GM18520 (cell line): Measurements from ENCODE around the gene TSEN2.
A peak's percentile ranks its signal among the peaks of the same experiment; 100 is the strongest.
"Not testable (repeated sequence)": the region's sequence is repeated elsewhere in the genome, so short reads cannot be mapped to it uniquely, and the experiment has no call there.

ENCODE experiments used
- ATAC-seq: cut with Tn5 transposase; IDR thresholded peaks from one replicate; pipeline ENCODE4 v1.9.1; 2021; ENCODE audit not compliant: unreplicated experiment

The TSEN2 gene

GRCh38 chr3:12484198-12484982, at the start of gene TSEN2:
Gene TSEN2 (plus strand): TSS chr3:12484480. CDS start chr3:12489801, 5,321 bp downstream.
- ATAC-seq, result peak; percentile 95

GRCh38 chr3:12436514-12437220, 47.6 kb upstream of the TSEN2 start:
- no peak for ATAC-seq

GRCh38 chr3:12437221-12437605, 47.1 kb upstream of the TSEN2 start:
- no peak for ATAC-seq

DNA sequence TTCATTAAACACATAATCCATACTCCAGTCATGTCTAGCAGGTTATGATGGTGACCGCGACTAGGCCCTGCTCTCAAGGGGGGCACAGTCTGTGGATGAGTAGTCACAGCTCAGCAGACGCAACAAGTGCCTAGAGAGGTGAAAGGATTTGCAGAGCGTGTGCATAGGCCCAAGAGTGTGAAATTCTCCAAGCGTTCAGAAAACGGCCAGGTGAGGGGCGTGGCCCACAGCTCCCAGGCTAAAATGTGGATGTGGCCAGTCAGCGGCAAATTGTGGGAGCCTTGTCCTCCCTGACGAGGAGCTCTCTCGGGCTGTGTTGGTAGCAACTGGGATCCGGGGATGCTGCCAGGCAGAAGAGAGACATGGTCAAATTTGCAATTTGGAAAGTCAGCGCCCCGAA, 46.4 kb upstream of the TSEN2 start:
- no peak for ATAC-seq

- ATAC-seq, result no peak
These were observed 46.0 kb upstream of the TSEN2 start for GRCh38 chr3:12438318-12438717.

DNA sequence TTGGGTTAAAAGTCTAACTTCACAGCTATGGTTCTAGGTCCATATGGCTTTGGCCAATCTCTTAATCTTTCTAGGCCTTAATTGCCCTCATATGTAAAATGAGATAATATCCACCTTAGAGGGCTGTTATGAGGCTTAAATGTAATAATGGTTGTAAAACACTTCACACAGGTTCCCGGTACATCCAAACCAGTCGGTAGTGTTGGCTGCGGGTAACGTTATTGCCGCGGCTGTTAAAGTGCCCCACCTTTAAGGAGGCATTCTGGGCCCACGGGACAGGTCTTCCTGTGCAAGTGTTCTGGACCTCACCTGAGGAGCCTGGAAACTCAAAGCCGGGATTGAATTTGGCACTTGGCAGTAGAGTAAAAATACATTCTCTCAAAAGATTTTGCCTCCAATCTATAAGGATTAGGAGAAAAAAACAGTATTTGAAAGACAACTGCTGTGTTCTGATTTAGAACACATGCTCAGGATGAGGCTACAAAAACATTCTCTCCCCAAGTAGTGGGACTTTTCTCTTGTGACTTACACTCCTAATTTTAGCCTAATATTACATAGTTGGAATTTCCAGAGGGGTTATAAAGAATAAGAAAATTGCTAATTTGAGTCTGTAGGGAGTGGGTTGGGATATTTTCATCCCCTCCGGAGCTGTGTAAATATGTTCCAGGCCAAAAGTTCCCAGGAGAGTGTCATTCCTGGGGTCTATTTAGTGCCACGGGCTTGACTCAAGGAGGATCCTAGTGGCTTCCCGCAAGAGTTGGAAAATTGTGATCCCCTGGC, 44.9 kb upstream of the TSEN2 start:
- no peak for ATAC-seq

DNA sequence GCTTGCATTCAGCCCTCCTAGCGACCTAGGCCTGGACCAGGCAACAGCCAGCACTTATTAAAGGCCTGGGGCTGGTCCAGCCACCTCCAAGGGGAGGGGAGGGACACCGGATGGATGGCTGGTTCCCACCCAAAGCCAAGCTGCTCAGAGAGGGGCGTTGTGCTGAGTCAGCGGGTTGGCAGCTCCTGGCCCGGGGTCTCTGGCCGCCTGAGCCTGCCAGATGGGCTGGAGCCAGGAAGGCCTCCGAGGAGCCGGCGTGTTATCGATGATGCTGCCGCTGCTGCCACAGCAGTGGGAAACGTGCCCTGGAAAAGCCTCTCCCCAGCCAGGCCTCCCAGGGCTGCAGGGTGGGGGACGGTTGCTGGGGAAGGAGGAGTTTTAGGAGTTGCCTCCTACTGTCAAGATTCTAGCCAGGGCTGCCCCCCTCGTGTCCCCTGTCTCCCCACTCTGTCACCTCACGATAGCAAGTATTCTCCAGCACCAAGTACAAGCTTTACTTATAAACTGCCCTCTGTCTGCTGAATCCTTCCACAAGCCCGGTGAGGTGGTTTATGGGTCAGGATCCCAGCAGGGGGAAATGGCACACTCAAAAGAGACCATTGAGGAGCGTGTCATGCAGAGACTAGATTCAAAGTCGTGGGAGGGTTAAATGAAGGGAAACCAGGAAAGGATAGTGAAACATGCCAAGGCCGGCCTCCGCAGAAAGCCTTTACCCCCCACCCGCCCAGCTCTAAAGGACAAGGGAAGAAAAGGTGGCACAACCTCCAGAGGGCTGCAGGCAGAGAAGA, 43.2 kb upstream of the TSEN2 start:
- ATAC-seq, result no peak

DNA sequence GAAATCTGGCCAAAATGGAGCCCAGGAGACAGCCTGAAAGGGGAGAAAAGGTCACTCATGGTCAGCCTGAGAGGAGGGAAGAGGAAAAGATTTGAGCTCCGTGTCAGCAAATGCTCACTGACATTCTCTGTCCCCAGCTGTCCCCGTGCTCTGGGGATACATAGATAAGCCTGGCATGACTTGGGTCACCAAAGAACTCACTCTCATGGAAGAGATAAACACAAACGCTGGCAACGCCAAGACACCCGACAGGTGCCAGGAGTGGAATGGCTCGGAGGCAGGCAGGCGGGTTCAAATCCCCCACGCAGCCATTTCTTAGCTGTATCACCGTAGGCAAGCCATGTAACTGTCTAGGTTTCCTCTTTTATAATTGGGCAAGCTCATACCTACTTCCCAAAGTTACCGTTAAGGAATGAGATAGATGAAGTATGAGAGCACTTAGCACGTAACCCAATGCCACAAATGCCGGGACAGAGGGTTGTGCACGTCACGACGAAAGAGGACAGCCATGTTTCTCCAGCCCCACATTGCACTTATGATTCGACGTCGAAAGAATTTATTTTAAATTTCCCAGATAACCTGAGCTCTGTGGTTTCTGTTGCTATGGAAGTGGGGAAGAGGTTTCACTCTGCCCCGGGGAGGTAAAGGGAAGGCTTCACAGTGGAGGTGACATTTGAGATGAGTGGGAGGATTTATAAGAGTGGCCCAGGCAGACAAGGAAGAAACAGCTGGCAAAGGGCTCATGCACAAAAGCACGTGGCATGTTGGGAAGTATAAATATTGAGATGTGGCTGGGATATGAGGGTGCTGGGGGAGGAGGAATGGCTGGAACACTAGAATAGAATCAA, 41.4 kb upstream of the TSEN2 start:
- ATAC-seq, result no peak

- no peak for ATAC-seq
These were observed 40.3 kb upstream of the TSEN2 start for GRCh38 chr3:12443781-12444522.

- no peak for ATAC-seq
These were observed 39.5 kb upstream of the TSEN2 start for GRCh38 chr3:12444582-12445471.

DNA sequence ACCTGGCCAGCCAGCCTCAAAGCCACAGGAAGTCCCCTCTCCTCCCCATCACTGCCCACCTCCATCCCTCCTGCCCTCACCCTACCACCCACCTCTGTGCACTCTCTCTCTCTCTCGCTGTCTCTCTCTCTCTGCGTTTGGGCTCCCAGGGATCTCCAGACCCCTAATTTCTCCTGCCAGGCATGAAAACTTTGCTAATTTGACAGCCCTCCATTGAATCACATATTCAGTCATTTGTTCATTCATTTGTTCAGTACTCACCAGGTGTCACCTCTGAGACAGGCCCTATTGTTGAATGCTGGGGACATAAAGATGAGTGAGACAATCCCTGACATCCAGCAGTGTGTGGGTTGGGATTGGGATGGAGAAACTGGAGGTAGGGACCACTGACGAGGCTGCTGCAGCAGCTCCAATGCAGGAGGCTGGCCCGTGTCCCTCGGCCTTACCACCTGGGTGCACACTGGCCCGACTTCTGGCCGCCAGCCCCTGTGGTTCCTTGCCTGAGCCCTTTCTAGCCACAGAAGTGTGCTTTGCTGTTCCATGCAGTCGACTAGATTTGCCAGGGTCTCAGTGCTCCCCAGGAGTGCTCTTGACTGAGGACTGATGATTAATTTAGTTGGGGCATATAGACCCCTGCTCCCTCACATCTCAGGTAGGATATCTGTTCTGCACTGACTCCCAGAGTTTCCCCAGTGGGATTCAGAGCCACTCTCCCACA, 38.6 kb upstream of the TSEN2 start:
- no peak for ATAC-seq

- ATAC-seq, result no peak
These were observed 38.0 kb upstream of the TSEN2 start for GRCh38 chr3:12446298-12446697.

DNA sequence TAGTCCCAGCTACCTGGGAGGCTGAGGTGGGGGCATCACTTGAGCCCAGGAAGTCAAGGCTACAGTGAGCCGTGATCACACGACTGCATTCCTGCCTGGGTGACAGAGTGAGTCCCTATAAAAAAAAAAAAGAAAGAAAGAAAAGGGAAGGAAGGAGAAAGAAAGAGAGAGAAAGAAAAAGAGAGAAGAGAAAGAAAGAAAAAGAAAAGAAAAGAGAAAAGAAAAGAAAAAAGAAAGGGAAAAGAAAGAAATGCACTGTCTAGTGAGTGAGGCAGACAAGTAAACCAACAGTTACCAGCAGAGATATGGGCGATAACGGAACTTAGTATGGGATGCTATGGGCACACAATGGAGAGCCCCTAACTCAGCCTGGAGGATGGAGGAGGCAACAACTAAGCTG, 37.2 kb upstream of the TSEN2 start:
- no peak for ATAC-seq

DNA sequence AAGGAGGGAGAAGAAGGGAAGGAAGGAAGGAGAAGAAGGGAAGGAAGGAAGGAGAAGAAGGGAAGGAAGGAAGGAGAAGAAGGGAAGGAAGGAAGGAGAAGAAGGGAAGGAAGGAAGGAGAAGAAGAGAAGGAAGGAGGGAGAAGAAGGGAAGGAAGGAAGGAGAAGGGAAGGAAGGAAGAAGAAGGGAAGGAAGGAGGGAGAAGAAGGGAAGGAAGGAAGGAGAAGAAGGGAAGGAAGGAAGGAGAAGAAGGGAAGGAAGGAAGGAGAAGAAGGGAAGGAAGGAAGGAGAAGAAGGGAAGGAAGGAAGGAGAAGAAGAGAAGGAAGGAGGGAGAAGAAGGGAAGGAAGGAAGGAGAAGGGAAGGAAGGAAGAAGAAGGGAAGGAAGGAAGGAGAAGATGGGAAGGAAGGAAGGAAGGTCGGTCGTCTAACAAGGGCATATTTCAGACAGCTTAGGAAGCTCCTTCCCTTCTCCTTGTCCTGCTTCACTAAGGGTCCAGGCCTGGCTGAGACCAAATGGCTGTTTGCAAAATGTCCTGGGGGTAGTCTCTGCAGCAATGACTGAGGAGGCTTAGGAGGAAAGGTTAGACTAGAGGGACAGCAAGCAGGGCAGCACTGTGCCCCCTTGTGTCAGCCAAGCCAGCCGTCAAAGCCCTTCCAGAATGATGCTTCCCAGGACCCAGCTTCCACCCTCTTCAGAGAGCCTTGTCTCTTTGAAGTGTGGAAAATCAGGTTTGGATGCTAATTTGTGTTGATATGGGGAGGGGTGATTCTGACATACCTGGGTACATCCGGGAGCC, 35.7 kb upstream of the TSEN2 start:
- not testable (repeated sequence) for ATAC-seq

DNA sequence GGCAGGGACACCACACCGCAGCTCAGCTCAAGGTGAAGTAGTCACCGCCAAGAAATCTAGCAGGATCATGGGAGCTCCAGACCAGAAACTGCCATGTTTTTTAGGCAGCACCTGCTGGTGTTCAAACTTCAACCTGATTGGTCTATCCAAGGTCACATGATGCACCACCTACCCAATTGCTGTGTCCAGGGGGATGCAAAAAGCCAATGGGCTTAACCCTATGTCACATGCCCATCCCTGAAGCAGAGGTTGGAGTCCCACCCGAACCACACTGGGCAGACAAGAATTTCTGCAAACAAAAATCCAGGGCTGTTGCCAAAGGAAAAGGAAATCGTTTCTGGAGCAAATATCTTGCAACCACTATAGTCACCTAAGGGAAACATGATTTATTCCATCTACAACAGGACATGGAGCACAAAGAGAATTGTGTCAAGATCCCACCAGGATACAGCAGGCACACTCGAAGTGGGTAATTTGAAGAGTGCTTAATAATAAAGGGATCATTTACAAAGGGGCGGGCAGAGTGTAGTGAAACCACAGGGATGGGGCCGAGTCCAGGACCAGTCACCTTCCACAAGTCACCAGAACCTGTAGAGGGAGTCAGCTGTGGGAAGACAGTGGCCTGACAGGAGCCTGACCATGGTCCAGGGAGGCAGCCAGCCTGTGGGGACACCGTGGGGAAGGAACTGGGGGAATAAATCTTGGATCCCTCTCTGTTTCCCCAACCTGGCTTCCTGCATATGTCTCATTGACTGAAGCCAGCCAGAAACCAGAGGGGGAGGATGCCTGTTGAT, 34.2 kb upstream of the TSEN2 start:
- no peak for ATAC-seq

DNA sequence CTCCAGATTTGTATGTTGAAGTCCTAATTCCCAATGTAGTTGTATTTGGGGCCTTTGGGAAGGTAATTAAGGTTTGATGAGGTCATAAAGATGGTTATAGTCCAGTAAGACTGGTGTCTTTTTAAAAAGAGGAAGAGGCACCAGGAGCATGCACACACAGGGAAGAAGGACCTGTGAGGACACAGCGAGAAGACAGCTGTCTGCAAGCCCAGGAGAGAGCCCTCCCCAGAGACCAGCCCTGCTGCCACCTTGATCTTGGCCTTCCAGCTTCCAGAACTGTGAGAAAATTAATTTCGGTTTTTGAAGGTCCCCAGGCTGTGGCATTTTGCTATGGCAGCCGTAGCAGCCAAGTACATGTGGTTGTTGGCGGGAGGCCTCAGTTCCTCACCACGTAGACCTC, 32.8 kb upstream of the TSEN2 start:
- ATAC-seq, result no peak
